GM19238 (cell line): ENCODE results near the gene ARID3A.

Experiments
- DNase-seq: peaks from one replicate; pipeline ENCODE4 v3.0.0; 2011; ENCODE audit warnings: low spot score; ENCODE audit not compliant: insufficient read length

The ARID3A gene

DNA sequence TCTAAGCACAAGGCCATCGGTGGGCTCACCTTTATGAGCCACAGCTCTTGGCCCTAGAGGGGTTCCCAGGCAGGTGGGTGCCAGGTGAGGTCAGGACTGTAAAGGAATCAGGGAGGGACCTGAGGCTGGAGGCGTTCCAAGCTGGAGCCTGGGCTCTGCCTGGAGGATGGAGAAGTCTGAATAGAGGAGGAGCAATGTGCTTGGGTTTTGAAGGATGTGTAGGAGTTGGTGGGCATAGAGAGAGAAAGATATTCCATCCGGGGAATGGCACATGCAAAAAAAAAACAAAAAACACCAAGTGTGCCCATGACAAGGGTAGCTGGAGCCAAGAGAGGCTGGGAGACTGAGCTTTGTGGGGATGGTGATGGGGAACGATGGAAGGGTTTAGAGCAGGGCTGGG is 76.8 kb downstream of the ARID3A start:
- no peak for DNase-seq

DNA sequence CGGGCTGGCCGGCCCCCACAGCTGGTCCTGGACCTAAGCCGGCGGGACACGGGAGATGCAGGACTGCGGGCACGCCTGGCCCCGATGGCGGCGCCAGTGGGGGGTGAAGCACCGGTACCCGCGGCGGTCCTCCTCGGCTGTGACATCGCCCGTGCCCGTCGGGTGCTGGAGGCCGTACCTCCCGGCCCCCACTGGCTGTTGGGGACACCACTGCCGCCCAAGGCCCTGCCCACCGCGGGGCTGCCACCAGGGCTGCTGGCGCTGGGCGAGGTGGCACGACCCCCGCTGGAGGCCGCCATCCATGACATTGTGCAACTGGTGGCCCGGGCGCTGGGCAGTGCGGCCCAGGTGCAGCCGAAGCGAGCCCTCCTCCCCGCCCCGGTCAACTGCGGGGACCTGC is 77.4 kb downstream of the ARID3A start:
- no peak for DNase-seq

DNA sequence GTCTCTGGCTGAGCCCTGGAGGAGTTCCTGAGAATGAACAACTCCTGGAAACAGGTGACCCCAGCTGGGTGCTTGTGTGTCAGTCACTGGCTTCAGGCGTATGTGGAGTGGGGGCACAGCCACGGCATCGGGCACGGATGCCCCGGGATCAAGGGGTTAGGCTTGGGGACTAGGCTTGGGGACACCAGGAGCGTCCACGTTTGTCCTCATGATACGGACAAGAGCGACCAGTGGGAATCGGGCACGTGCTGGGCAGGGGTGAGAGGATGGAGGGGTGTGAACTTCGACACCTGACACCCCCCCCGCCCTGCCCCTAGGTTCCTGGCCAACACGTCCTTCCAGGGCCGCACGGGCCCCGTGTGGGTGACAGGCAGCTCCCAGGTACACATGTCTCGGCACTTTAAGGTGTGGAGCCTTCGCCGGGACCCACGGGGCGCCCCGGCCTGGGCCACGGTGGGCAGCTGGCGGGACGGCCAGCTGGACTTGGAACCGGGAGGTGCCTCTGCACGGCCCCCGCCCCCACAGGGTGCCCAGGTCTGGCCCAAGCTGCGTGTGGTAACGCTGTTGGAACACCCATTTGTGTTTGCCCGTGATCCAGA is 78.5 kb downstream of the ARID3A start:
- no peak for DNase-seq

DNA sequence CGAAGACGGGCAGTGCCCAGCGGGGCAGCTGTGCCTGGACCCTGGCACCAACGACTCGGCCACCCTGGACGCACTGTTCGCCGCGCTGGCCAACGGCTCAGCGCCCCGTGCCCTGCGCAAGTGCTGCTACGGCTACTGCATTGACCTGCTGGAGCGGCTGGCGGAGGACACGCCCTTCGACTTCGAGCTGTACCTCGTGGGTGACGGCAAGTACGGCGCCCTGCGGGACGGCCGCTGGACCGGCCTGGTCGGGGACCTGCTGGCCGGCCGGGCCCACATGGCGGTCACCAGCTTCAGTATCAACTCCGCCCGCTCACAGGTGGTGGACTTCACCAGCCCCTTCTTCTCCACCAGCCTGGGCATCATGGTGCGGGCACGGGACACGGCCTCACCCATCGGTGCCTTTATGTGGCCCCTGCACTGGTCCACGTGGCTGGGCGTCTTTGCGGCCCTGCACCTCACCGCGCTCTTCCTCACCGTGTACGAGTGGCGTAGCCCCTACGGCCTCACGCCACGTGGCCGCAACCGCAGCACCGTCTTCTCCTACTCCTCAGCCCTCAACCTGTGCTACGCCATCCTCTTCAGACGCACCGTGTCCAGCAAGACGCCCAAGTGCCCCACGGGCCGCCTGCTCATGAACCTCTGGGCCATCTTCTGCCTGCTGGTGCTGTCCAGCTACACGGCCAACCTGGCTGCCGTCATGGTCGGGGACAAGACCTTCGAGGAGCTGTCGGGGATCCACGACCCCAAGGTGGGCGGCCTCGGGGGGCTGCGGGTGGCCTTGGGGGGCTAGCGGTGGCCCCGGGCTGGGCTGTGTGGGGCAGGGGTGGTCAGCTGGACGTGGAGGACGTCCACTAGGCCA is 79.2 kb downstream of the ARID3A start:
- DNase-seq, result no peak

DNA sequence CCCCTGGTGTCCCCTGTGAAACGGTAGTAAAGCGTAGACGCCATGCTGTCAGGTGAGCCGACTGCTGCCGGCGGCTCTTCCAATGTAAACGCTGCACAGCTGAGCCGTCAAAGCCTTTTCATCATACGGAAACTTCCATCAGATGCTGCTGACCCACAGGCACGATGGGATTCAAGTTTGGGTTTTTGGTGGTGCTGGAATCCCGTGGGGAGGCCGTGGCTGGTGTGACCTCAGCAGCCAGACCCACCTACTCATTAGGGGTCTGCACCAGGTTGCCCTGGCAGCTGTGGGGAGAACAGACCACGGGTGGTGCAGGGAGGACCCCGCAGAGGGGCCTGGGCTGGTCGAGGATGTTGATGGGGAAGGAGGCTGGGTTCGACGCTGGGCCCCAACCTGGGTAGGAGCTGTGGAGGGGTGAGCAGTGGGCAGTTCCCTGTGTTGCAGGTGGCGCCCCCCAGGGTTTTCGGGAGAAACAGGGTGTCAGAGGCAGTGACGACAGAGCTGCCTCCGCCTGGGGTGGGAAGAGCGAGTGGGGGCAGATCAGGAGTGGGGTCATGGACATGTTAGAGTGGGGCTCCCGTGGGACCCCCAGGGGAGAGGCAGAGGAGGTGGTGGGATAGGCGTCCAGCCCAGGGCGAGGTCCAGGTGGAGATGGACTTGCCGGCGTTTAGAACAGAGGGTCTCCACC is 81.0 kb downstream of the ARID3A start:
- DNase-seq, result no peak

DNA sequence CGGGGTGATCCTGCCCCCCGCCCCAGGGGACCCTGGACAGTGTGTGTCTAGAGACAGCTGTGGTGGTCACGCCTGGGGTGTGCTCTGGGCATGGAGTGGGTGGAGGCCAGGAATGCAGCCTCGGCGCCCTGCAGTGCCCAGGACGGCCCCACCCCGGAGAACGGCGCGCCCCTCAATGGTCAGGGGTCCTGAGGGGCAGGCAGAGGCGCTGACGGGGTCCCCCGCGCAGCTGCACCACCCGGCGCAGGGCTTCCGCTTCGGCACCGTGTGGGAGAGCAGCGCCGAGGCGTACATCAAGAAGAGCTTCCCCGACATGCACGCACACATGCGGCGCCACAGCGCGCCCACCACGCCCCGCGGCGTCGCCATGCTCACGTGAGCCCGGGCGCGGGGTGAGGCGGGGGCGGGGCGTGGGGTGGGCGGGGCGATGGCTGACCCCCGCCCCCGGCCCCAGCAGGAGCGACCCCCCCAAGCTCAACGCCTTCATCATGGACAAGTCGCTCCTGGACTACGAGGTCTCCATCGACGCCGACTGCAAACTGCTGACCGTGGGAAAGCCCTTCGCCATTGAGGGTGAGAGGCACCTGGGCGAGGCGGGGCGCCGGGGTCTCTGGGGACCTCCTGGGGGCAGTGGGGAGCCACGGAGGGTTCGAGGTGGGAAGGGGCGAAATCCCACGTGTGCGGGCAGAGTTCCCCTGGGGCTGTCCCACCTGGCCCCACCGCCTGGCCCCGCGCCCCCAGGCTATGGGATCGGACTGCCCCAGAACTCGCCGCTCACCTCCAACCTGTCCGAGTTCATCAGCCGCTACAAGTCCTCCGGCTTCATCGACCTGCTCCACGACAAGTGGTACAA is 81.8 kb downstream of the ARID3A start:
- no peak for DNase-seq

DNA sequence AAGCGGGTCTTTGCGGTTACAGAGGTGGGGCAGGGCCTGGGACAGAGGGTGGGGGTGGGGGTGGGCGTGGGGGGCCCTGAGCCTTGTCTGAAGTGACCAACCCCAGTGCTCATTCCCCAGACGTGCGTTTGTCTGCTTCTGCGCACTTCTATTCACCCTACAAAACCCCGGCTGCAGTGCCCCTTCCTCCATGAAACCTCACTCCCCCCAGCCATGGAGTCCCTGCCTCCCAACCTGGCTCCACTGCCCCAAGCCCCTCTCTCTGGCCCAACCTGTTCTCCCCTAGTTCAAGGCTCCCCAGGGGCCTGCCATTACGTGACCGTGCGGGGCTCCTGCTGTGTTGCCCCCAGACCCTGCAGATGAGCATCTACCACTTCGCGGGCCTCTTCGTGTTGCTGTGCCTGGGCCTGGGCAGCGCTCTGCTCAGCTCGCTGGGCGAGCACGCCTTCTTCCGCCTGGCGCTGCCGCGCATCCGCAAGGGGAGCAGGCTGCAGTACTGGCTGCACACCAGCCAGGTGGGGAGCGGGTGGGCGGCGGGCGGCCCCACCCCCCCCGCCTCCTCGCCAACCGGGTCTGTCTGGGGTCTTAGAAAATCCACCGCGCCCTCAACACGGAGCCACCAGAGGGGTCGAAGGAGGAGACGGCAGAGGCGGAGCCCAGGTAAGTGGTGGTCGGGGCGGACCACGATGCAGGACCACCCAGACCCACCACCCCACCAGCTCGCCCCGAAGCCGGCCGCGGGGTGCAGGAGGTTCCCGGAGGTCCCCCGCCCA is 82.6 kb downstream of the ARID3A start:
- no peak for DNase-seq

DNA sequence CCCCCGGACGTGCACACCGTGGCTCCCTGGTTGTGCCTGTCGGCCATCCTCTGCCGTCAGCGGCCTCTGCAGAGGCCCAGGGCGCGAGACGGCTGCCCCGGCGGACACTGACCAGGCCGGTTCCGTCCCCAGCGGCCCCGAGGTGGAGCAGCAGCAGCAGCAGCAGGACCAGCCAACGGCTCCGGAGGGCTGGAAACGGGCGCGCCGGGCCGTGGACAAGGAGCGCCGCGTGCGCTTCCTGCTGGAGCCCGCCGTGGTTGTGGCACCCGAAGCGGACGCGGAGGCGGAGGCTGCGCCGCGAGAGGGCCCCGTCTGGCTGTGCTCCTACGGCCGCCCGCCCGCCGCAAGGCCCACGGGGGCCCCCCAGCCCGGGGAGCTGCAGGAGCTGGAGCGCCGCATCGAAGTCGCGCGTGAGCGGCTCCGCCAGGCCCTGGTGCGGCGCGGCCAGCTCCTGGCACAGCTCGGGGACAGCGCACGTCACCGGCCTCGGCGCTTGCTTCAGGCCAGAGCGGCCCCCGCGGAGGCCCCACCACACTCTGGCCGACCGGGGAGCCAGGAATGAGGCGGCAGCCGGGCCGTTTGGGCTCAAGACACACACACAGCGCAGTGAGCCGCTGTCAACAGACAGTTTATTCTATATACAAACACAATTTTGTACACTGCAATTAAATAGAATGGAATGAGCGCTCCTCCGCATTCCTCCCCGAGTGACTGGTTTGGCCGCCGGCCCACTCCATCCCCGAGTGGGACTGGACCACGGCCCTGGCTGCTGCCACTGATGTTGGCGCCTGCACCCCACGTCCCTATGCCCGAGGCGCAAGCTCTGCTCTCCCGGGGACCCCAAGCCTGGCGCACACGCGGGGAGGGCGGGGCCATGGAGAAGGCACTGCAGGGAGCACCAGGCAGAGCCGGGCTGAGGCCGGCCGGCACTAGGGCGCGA is 83.5 kb downstream of the ARID3A start:
- no peak for DNase-seq

DNA sequence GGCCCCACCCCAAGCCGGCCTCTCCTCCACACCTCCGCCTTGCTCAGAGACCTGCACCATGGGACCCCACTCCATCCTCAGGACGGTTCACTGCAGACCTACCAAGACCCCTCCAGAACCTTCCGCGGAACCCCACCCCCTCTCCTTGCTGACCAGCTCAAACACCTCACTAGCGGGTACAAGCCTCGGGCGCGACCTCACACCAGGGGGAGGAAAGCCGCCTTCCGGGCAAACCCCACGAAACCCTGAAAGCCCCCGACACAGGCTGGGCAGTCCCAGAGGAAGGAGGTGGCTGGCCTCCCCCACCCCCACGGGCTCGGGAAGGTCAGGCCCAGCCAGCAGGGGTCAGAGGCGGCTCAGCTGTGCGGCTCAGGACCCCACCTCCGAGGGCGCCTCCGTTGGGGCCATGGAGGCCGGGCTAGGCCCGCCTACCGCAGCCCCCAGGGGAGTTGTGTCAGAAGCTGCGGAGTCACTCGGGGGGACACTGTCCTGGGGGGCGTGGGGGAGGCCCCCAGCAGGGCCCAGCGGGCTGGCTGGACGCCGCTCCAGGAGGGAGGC is 84.2 kb downstream of the ARID3A start:
- DNase-seq, result no peak

DNA sequence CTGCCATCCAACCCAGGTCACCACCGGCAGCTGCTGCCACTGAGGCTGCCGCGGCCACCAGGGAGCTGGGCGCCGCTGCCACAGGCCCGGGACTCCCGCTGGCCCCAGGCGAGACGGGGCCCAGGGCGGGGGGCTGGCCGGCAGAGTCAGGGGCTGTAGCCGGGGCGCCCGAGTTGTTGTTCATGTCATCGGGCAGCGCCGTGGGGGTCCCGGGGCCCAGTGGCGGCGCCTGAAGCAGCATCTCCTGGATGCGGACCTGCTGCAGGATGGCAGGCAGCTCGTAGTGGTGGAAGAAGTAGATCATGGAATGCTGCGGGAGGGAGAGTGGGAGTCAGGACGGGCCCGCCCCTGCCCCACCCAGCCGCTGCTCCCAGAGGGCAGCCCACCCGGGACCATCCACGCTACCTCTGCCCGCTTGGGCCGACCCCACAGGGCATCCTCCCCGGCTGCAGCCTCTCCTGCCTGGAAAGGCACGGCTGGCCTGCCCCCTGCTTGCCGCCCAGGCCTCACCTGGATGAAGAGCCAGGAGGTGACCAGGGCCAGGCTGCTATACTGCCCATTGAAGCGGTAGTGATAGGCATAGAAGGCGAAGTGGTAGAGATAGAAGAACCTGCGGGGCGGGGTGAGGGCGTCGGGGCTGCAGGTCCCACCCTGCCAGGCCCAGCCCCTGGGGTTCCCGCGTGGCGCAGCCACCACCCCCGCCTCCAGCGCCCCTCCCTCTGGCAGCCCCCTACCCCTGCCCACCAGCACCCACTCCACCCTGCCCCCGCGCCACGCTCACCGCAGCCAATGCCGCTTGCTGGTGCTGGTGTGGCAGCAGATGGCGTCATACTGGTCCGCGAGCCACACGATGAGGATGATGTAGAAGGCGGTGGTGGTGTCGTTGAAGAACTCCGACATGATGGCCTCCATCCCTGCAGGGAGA is 85.0 kb downstream of the ARID3A start:
- DNase-seq, result no peak

DNA sequence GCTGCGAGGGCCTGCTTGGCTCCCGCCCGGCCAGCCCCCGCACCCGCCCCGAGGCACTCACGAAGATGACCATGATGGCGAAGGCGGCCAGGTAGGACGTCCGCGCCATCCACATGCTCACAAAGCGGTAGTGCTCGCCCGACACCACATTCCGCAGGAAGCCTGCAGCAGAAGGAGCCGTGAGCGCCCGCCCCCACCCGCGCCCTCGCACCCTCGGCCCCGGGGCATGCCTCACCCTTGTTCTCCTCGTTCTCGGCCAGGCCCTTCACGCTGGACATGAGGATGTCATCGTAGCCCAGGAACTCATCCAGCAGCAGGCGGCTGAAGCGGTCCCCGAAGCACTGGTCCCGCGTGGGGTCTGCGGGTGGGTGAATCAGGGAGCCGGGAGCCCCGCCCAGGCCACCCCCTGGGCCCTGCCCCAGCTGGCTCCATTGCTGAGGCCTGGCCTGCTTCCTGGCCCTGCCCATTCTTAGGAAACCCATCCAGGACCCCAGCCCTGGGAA is 86.0 kb downstream of the ARID3A start:
- no peak for DNase-seq

DNA sequence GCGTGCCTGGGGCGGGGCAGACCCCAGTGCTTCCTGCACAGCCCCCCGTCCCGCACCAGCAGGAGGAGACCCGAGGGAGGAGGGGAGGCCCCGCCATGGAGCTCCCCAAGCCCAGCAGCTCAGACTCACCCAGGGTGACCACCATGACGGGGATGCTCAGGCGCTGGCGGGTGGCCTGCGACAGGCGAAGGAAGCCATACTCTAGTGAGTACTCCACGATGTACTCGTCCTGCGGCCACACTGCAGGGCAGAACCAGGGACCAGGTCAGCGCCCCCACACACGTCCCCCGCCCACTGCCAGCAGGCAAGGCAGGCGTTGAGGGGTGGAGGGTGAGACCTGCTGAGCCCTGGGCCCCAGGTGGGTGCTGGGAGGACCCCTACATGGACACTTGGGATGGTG is 86.5 kb downstream of the ARID3A start:
- no peak for DNase-seq

DNA sequence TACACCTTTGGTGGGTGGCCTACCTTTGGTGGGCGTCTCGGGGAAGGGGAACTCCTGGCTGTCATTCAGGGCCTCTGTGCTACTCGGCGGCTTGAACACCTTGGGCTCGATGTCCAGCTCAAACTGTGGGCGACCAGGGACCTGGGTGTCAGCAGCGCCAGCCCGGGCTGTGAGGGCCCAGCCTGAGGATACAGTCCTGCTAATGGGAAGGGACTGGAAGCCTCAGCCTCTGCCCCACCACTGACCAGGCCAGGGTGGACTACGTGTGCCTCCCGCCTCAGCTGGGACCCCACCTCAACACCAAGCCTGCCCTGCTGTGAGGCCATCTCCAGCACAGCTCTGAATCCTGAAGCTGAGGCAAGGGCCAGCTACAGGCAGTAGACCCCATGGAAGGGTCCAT is 87.4 kb downstream of the ARID3A start:
- DNase-seq, result no peak

DNA sequence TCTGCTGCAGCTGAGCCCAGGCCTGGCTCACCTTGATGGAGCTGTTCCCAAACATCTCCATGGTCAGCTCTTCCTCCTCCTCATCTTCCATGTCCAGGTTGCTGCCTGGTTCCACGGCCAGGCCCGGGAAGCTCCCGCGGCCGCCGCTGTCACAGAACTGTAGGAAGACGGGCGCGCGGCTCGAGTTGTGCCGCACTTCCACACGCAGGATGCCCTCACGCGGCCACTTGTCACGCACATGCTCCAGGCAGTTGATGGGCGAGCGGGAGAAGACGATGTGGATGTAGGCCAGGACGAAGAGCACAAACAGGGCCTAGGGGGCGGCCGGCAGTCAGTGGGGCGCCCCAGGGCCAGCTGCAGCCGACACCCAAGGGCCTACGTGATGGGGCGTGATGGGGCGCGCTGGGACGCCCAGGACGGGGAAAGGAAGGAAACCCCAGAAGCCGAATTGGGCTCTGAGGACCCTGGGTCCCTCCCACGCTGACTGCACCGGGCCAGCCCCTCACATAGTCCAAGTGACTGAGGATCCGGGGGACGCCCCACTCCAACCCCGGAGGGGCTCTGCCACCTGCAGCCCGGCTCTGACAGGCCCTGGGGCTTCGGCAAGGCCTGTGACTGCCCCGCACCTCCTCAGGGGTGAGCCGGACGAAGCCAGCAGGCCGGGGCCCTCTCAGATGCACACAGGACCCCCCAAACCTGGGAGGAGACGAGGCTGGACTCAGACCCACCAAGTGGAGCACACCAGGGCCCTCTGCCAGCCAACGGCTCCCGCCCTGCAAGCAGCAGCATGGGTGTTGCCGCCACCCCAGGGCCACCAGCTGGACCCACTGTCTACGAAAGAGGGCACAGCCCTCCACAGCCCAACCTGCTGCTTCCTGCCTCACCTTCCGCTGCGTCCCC is 88.6 kb downstream of the ARID3A start:
- no peak for DNase-seq

DNA sequence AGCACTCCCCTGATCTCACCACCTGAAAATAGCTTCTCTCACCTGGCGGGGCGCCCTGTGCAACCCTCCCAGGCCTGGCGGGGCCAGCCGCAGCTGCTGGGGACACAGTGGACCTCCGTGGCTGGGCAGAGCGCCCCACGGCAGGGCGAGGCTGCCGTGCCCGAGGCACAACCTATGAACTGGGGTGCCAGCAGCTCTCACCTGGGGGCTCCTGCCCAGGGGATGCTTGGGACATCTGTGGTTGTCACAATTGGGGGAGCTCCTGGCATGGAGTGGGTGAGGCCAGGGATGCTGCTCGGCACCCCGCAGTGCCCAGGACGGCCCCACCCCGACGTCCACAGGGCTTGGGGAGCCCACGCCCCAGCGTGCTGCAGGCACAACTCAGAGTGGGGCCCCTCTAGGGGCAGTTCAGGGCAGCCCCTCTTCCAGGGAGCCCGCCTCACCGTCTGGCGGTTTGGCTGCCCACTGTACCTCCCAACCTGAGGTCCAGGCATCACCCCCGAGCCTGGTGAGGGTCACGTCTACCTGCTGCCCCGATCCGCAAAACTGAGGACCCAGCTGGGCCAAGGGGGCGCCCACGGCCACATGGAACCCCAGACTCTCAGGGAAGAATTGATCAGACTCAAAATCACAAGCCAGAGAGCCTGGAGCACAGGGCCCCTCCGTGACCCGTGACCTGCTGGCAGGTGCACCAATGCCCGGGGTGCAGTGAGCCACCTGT is 89.4 kb downstream of the ARID3A start:
- no peak for DNase-seq
